GM10266 (cell line): ENCODE results near the gene WDR55.
"Not testable (repeated sequence)": the region's sequence is repeated elsewhere in the genome, so short reads cannot be mapped to it uniquely, and the experiment has no call there.

Experiments
- DNase-seq: peaks from one replicate; pipeline ENCODE4 v3.0.0; 2012; ENCODE audit errors: extremely low spot score
- CTCF ChIP-seq: IDR thresholded peaks from 2 replicates; pipeline ENCODE4 v1.5.1; 2012; ENCODE audit warnings: mild to moderate bottlenecking, low read depth; ENCODE audit not compliant: control insufficient read depth, insufficient read depth; ENCODE audit errors: missing control alignments

Gene WDR55

GRCh38 chr5:140664359-140665119, at the start of gene WDR55:
Gene WDR55, plus strand, starts transcription at chr5:140664904. Its CDS starts 9 bp downstream, at chr5:140664913.
- TF ChIP-seq CTCF: no peak
- peak; percentile 91 for DNase-seq

- DNase-seq: no peak
- TF ChIP-seq CTCF: no peak
Observed at GRCh38 chr5:140622301-140622700, 42.4 kb upstream of the WDR55 start.

- not testable (repeated sequence) for DNase-seq
Observed at GRCh38 chr5:140623061-140623460, 41.6 kb upstream of the WDR55 start.

GRCh38 chr5:140624886-140625285, 39.8 kb upstream of the WDR55 start:
- DNase-seq: not testable (repeated sequence)

GRCh38 chr5:140627972-140628371, 36.7 kb upstream of the WDR55 start:
- TF ChIP-seq CTCF: no peak
- DNase-seq: no peak

- DNase-seq: no peak
- TF ChIP-seq CTCF: no peak
Observed at GRCh38 chr5:140628711-140629110, 36.0 kb upstream of the WDR55 start.

GRCh38 chr5:140630292-140631035, 34.2 kb upstream of the WDR55 start:
- no peak for TF ChIP-seq CTCF
- no peak for DNase-seq

GRCh38 chr5:140631036-140631417, 33.7 kb upstream of the WDR55 start:
- no peak for DNase-seq
- TF ChIP-seq CTCF: no peak
